K562 (cell line): ENCODE data around the gene CAPS. TPM values are rescaled to one million over a fixed set of nuclear protein-coding genes. Genes with fewer than 3 reads are reported as not detected.

Experiments
- ARID2 ChIP-seq: fragments of 450-650 bp; IDR thresholded peaks from 2 replicates; pipeline ENCODE4 v1.6.1; 2017; ENCODE audit warnings: antibody characterized with exemption, mild to moderate bottlenecking
- ARID4B ChIP-seq: sonication (generic); formaldehyde crosslinking; IDR thresholded peaks from 2 replicates; pipeline ENCODE4 v1.8.0; 2022; ENCODE audit warnings: mild to moderate bottlenecking, missing genetic modification reagents
- BRF2 ChIP-seq: IDR thresholded peaks from 3 replicates; pipeline ENCODE4 v1.6.1; 2011; ENCODE audit warnings: borderline replicate concordance, mild to moderate bottlenecking; ENCODE audit not compliant: insufficient read length, insufficient read depth
- C11orf30 ChIP-seq: fragments of 450-650 bp; IDR thresholded peaks from 2 replicates; pipeline ENCODE4 v1.6.1; 2016; ENCODE audit warnings: low read depth, mild to moderate bottlenecking
- CCNT2 ChIP-seq: IDR thresholded peaks from 2 replicates; pipeline ENCODE4 v1.6.1; 2011; ENCODE audit warnings: borderline replicate concordance, low read depth, mild to moderate bottlenecking, moderate library complexity, mixed read lengths, low read length; ENCODE audit not compliant: insufficient read length; ENCODE audit errors: extremely low read depth
- ESRRB ChIP-seq: fragments of 250-450 bp; sonication (Bioruptor Pico); IDR thresholded peaks from 2 replicates; pipeline ENCODE4 v1.5.0; 2020; ENCODE audit warnings: mild to moderate bottlenecking, moderate library complexity, borderline replicate concordance
- GTF2E2 ChIP-seq: fragments of 200-800 bp; sonication (Bioruptor generic); IDR thresholded peaks from 2 replicates; pipeline ENCODE4 v1.6.1; 2016; ENCODE audit warnings: missing genetic modification characterization, missing compliant biosample characterization
- HDAC2 ChIP-seq: fragments of 450-650 bp; IDR thresholded peaks from 2 replicates; pipeline ENCODE4 v1.6.1; 2016; ENCODE audit warnings: mild to moderate bottlenecking
- MEF2A ChIP-seq: IDR thresholded peaks from 2 replicates; pipeline ENCODE4 v1.6.1; 2011; ENCODE audit warnings: low read depth, mild to moderate bottlenecking, low read length, moderate library complexity; ENCODE audit not compliant: control insufficient read depth
- MTF1 ChIP-seq: fragments of 250-450 bp; sonication (Bioruptor Pico); IDR thresholded peaks from 2 replicates; pipeline ENCODE4 v1.9.0; 2021; ENCODE audit warnings: moderate library complexity, mild to moderate bottlenecking, inconsistent platforms, borderline replicate concordance
- NCOR1 ChIP-seq: fragments of 450-650 bp; IDR thresholded peaks from 2 replicates; pipeline ENCODE4 v1.6.1; 2016; ENCODE audit warnings: mild to moderate bottlenecking, moderate library complexity
- PHF20 ChIP-seq: fragments of 450-650 bp; IDR thresholded peaks from 2 replicates; pipeline ENCODE4 v1.6.1; 2018; ENCODE audit not compliant: partially characterized antibody
- SPI1 ChIP-seq: IDR thresholded peaks from 2 replicates; pipeline ENCODE4 v1.6.1; 2011; ENCODE audit warnings: low read depth, low read length, control low read depth, borderline replicate concordance
- STAT5A ChIP-seq: IDR thresholded peaks from 2 replicates; pipeline ENCODE4 v1.6.1; 2012; ENCODE audit warnings: low read length, inconsistent platforms, borderline replicate concordance
- STAT5B ChIP-seq: fragments of 250-450 bp; sonication (Bioruptor Pico); IDR thresholded peaks from 2 replicates; pipeline ENCODE4 v1.8.0; 2021; ENCODE audit warnings: mild to moderate bottlenecking, inconsistent platforms
- TAF7 ChIP-seq: fragments of 450-650 bp; IDR thresholded peaks from 2 replicates; pipeline ENCODE4 v1.6.1; 2016; ENCODE audit warnings: missing genetic modification characterization, missing compliant biosample characterization
- YBX1 ChIP-seq: fragments of 450-650 bp; IDR thresholded peaks from 2 replicates; pipeline ENCODE4 v1.7.1; 2016; ENCODE audit warnings: mild to moderate bottlenecking
- ZNF609 ChIP-seq: sonication (generic); formaldehyde crosslinking; IDR thresholded peaks from 2 replicates; pipeline ENCODE4 v1.8.1; 2023; ENCODE audit warnings: missing genetic modification reagents, mild to moderate bottlenecking, borderline replicate concordance
- polyA plus RNA-seq, 8 experiments: library from polyadenylated mRNA; depleted of rRNA in 4 of 8; stranded (reverse) in 5 of 8; unstranded in 3 of 8; fragments of >200 nt; fragmentation: Nextera tagmentation in 2 of 8; fragmentation: Illumina TruSeq in 1 of 8; extraction: Ambion mirVana in 2 of 8; extraction: Trizol in 1 of 8; gene quantifications; 2 replicates each; pipeline versions ENCODE4 v1.2.1 to v1.2.3, GENCODE V29; 2011 to 2014; ENCODE audit warnings: inconsistent platforms in 1 of 8, missing spikeins in 1 of 8
- total RNA-seq, 7 experiments: library from RNA; depleted of rRNA in 6 of 7; stranded (reverse); fragments of >200 nt in 6 of 7; fragmentation: Illumina TruSeq in 2 of 7; extraction: Trizol in 2 of 7; gene quantifications; 2 replicates each; pipeline versions ENCODE4 v1.2.1 to v1.2.3, GENCODE V29; 2011 to 2021; ENCODE audit warnings: low replicate concordance in 1 of 7

Gene CAPS
- total and polyA plus RNA-seq, 9 of the 15 experiments (the other 6 are each of a cell fraction or from before 2014, with no cell fraction given), result 0.15 to 4.0 (median 0.91) TPM

GRCh38 chr19:5903624-5904351, 10.3 kb upstream of the CAPS start, which contains the start of gene NDUFA11 (continued):
- TF ChIP-seq ARID4B (CRISPR knock-in tag), result peak; percentile 77
- TF ChIP-seq ZNF609, result no peak
- TF ChIP-seq MTF1 (CRISPR knock-in tag), result no peak
- no peak for TF ChIP-seq MEF2A
- TF ChIP-seq C11orf30, result peak; percentile 88
- TF ChIP-seq BRF2, result no peak
- TF ChIP-seq ARID2, result no peak
- TF ChIP-seq ESRRB, result no peak
- TF ChIP-seq STAT5A, result no peak
- TF ChIP-seq CCNT2, result peak; percentile 67
- no peak for TF ChIP-seq PHF20
- TF ChIP-seq SPI1, result no peak
- TF ChIP-seq STAT5B, result no peak
- peak; percentile 88; the same call in 1 of the 2 replicates for TF ChIP-seq HDAC2
- TF ChIP-seq YBX1, result no peak
- TF ChIP-seq GTF2E2 (tag), result no peak
- TF ChIP-seq TAF7 (tag), result peak; percentile 64
- no peak for TF ChIP-seq NCOR1
